Esophagus muscularis mucosa (tissue), 4 donors: ENCODE measurements around the gene CMTM5.

Experiments
- CTCF ChIP-seq, 3 experiments: fragments of 200-600 bp in 2 of 3; fragments of 450-650 bp in 1 of 3; sonication (generic) in 2 of 3; IDR thresholded peaks; one replicate each; pipeline ENCODE4 v1.5.1; 2017 to 2019; ENCODE audit warnings: antibody characterized with exemption in 3 of 3, mild to moderate bottlenecking in 2 of 3, moderate library complexity in 1 of 3
- EP300 ChIP-seq: sonication (generic); formaldehyde crosslinking; IDR thresholded peaks from one replicate; pipeline ENCODE4 v1.6.1; 2017; ENCODE audit warnings: antibody characterized with exemption
- POLR2AphosphoS5 ChIP-seq, 2 donors: sonication (generic); formaldehyde crosslinking; IDR thresholded peaks; one replicate each; pipeline ENCODE4 v1.6.1; 2017; ENCODE audit warnings: antibody characterized with exemption in 2 of 2

GRCh38 chr14:23405096-23405495, 28.2 kb downstream of the CMTM5 start:
- no peak for TF ChIP-seq POLR2AphosphoS5 (IDR thresholded peaks at IDR 0.05)
- no peak for TF ChIP-seq CTCF (IDR thresholded peaks at IDR 0.05)
- TF ChIP-seq EP300: no peak
